Muscle layer of duodenum (tissue), 2 donors: ENCODE data around the gene ZNF423.

Experiments
- H3K27ac ChIP-seq: one replicate; pipeline ENCODE4 v1.7.0; 2013; ENCODE audit warnings: mild to moderate bottlenecking, low read length
- H3K27me3 ChIP-seq: one replicate; pipeline ENCODE4 v1.7.0; 2013; ENCODE audit warnings: low read depth, mild to moderate bottlenecking, control low read depth, low read length
- H3K36me3 ChIP-seq, 2 donors: one replicate each; pipeline ENCODE4 v1.7.0; 2013; ENCODE audit warnings: low read length in 2 of 2, control low read depth in 1 of 2, mild to moderate bottlenecking in 1 of 2; ENCODE audit not compliant: insufficient read depth in 2 of 2, control insufficient read depth in 1 of 2
- H3K4me1 ChIP-seq, 2 donors: one replicate each; pipeline ENCODE4 v1.7.0; 2013; ENCODE audit warnings: low read length in 2 of 2, mild to moderate bottlenecking in 2 of 2, control low read depth in 1 of 2, moderate library complexity in 1 of 2; ENCODE audit not compliant: insufficient read depth in 2 of 2, control insufficient read depth in 1 of 2
- H3K4me3 ChIP-seq, 2 donors: one replicate each; pipeline ENCODE4 v1.7.0; 2013; ENCODE audit warnings: low read length in 2 of 2, low read depth in 1 of 2, mild to moderate bottlenecking in 1 of 2
- H3K9me3 ChIP-seq, 2 donors: one replicate each; pipeline ENCODE4 v1.7.0; 2013; ENCODE audit warnings: low read length in 2 of 2, control low read depth in 1 of 2, mild to moderate bottlenecking in 1 of 2; ENCODE audit not compliant: control insufficient read depth in 1 of 2
- donor health status: healthy.

Gene ZNF423

GRCh38 chr16:49610983-49611382 lies 244.9 kb downstream of the ZNF423 start:
- H3K4me3 ChIP-seq = no peak overlapping the region
- H3K27me3 ChIP-seq = no peaks in the 10 kb centered on the region
- H3K9me3 ChIP-seq = no peaks in the 10 kb centered on the region
- H3K36me3 ChIP-seq = no peaks in the 10 kb centered on the region
- H3K4me1 ChIP-seq = no peaks in the 10 kb centered on the region
- H3K27ac ChIP-seq = no peak overlapping the region

GRCh38 chr16:49608779-49609178 lies 247.1 kb downstream of the ZNF423 start:
- H3K4me3 ChIP-seq = no peak overlapping the region
- no peaks in the 10 kb centered on the region for H3K27me3 ChIP-seq
- no peaks in the 10 kb centered on the region for H3K4me1 ChIP-seq
- no peak overlapping the region for H3K27ac ChIP-seq
- no peaks in the 10 kb centered on the region for H3K9me3 ChIP-seq
- H3K36me3 ChIP-seq = no peaks in the 10 kb centered on the region

- no peaks in the 10 kb centered on the region for H3K9me3 ChIP-seq
- no peak overlapping the region for H3K27ac ChIP-seq
- H3K4me1 ChIP-seq = no peaks in the 10 kb centered on the region
These were observed 247.8 kb downstream of the ZNF423 start for GRCh38 chr16:49608098-49608497.

GRCh38 chr16:49605536-49606254 lies 250.2 kb downstream of the ZNF423 start:
- Histone ChIP-seq H3K9me3 (no peaks in the 10 kb centered on the region), H3K27ac (no peak overlapping the region), H3K4me3 (no peak overlapping the region), H3K36me3 (no peaks in the 10 kb centered on the region), H3K27me3 (no peaks in the 10 kb centered on the region), H3K4me1 (no peaks in the 10 kb centered on the region)

More at GRCh38 chr16:49608098-49608497, 247.8 kb downstream of the ZNF423 start:
- Histone ChIP-seq H3K36me3 (no peaks in the 10 kb centered on the region), H3K27me3 (no peaks in the 10 kb centered on the region), H3K4me3 (no peak overlapping the region)

- Histone ChIP-seq H3K27ac (no peak overlapping the region), H3K36me3 (no peaks in the 10 kb centered on the region), H3K27me3 (no peaks in the 10 kb centered on the region), H3K4me3 (no peak overlapping the region), H3K4me1 (no peaks in the 10 kb centered on the region), H3K9me3 (no peaks in the 10 kb centered on the region)
These were observed 251.3 kb downstream of the ZNF423 start for GRCh38 chr16:49604602-49605001.

GRCh38 chr16:49603956-49604355 lies 252.0 kb downstream of the ZNF423 start:
- H3K9me3 ChIP-seq = no peaks in the 10 kb centered on the region

GRCh38 chr16:49602976-49603310 lies 253.0 kb downstream of the ZNF423 start:
- no peak overlapping the region for H3K27ac ChIP-seq
- H3K36me3 ChIP-seq = no peaks in the 10 kb centered on the region
- H3K27me3 ChIP-seq = no peaks in the 10 kb centered on the region
- no peaks in the 10 kb centered on the region for H3K9me3 ChIP-seq
- H3K4me1 ChIP-seq = peaks cover 0 to 7% of the 10 kb centered on the region in 2 donors
- H3K4me3 ChIP-seq = no peak overlapping the region

More at GRCh38 chr16:49603956-49604355, 252.0 kb downstream of the ZNF423 start:
- no peaks in the 10 kb centered on the region for H3K4me1 ChIP-seq
- H3K36me3 ChIP-seq = no peaks in the 10 kb centered on the region
- H3K4me3 ChIP-seq = no peak overlapping the region
- no peaks in the 10 kb centered on the region for H3K27me3 ChIP-seq
- no peak overlapping the region for H3K27ac ChIP-seq

GRCh38 chr16:49602201-49602975 lies 253.5 kb downstream of the ZNF423 start:
- Histone ChIP-seq H3K27ac (no peak overlapping the region), H3K4me3 (no peak overlapping the region), H3K27me3 (no peaks in the 10 kb centered on the region), H3K36me3 (no peaks in the 10 kb centered on the region), H3K4me1 (peaks cover 0 to 7% of the 10 kb centered on the region in 2 donors), H3K9me3 (no peaks in the 10 kb centered on the region)

GRCh38 chr16:49601576-49601975 lies 254.3 kb downstream of the ZNF423 start:
- Histone ChIP-seq H3K9me3 (no peaks in the 10 kb centered on the region), H3K27ac (no peak overlapping the region), H3K27me3 (no peaks in the 10 kb centered on the region), H3K36me3 (no peaks in the 10 kb centered on the region), H3K4me1 (peaks cover 0 to 11% of the 10 kb centered on the region in 2 donors), H3K4me3 (no peak overlapping the region)

- Histone ChIP-seq H3K4me3 (no peak overlapping the region), H3K4me1 (peaks cover 0 to 16% of the 10 kb centered on the region in 2 donors), H3K27me3 (no peaks in the 10 kb centered on the region), H3K36me3 (no peaks in the 10 kb centered on the region), H3K9me3 (no peaks in the 10 kb centered on the region), H3K27ac (no peak overlapping the region)
These were observed 254.9 kb downstream of the ZNF423 start for GRCh38 chr16:49600976-49601375.

GRCh38 chr16:49600536-49600935 lies 255.4 kb downstream of the ZNF423 start:
- Histone ChIP-seq H3K27me3 (no peaks in the 10 kb centered on the region), H3K4me3 (no peak overlapping the region), H3K36me3 (no peaks in the 10 kb centered on the region), H3K9me3 (no peaks in the 10 kb centered on the region), H3K4me1 (peaks cover 0 to 21% of the 10 kb centered on the region in 2 donors), H3K27ac (no peak overlapping the region)
